Limb (tissue), 2 donors: Measurements from ENCODE around the gene JAKMIP1.
A peak's percentile ranks its signal among the peaks of the same experiment; 100 is the strongest.

Experiments used
- DNase-seq, 2 donors: peaks; one replicate each; pipeline ENCODE4 v3.0.0-alpha.2; 2016; ENCODE audit errors: extremely low spot score in 2 of 2

Gene JAKMIP1

GRCh38 chr4:6095023-6095752 lies 105.2 kb downstream of the JAKMIP1 start:
- no peak for DNase-seq

DNA sequence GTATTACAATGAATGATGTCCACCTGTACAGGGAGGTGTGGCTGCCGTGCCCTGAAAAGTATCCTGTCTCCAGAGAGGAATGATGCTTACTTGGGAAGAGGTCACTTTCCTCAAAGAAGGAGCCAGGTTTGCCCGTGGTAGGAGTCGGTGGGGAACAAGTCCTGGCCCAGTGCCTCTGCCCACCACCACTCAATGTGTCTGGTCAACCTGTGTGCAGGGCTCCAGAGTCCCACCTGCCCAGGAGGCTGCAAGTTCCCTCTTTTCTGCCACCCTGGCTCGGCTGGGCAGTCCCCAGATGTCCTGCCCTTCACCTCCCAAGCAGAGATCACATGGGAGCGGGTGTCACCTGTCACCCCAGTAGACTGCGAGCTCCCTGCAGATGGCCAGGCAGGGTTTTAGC lies 106.7 kb downstream of the JAKMIP1 start:
- no peak for DNase-seq

- no peak for DNase-seq
These were observed 107.4 kb downstream of the JAKMIP1 start for GRCh38 chr4:6092971-6093370.

GRCh38 chr4:6092131-6092530 lies 108.2 kb downstream of the JAKMIP1 start:
- DNase-seq: no peak

DNA sequence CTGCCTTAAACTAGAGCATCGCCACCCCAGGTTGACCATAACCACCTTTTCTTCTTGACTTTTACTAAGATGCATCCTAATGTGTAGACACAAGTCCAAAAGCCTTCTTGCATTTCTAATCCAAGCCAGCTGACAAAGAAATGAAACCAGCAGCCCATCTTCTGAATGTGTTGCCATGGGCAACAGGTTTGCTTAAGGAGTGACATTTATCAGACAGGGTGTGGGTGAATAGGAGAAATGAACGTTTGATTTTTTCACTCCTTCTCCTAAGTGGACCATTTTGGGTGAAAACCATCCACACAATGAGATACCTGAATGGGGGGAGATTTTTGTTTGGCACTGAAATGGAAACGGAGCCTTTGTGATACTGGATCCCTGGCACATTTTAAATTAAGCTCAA lies 109.4 kb downstream of the JAKMIP1 start:
- no peak for DNase-seq

GRCh38 chr4:6088950-6089349 lies 111.4 kb downstream of the JAKMIP1 start:
- DNase-seq: no peak

GRCh38 chr4:6087669-6088341 lies 112.5 kb downstream of the JAKMIP1 start:
- peak; percentile 16 to 52 for DNase-seq

DNA sequence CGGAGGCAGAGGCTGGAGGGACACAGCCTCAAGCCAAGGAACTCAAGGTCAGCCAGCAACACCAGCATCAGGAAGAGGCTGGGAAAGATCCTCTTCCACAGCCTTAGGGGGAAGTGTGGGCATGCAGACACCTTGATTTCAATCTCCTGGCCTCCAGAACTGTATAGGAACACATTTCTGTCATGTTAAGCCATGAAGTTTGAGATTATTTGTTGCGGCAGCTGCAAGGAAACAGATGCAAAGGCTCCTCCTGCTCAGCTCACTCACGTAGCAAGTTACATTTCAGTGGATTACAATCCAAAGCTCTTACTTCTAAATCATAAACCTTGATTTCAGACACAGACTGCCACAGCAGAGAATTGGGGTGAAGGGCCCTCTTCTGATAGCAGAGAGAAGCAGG lies 113.5 kb downstream of the JAKMIP1 start:
- DNase-seq: no peak

DNA sequence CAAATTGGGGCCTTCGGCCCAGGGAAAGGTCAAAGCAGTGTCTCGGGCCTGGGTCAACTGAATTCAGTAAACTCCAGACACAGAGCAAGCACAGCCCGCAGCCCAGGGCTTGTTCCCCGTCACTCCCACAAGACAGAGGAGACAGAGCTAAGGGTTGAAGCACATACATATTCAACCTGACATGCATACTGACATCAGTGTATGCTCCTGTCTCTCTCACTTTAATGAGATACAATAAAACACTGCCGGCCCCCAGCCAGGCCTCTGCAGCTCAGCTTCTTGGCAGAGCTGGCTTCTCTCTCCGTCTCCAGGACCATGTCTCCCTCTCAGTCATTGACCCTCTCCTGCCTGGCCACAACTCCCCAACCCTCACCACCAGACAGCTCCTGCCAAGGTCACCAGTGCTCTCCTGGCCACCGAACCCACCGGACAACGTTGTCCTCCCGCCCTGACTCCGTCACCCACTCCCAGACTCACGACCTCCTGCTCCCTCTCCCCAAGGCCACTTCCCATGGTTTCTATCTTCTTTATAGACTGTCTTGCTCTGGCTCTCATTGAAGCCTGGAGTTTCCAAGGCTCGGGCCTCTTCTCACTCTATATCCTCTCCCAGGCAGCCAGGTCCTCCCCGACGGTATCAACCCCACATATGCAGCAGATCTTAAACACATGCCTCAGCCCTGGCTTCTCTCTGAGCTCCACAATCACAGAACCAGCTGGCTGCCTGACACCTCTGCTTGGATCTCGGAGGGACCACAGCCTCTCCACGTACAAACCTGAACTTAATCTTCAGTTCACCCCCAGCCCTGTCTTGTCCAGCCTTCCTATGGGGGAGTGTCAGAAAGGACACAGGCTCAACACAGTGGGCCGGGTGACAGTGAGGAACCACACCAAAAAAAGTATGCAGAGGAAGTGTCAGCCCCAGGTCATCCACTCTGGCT lies 114.4 kb downstream of the JAKMIP1 start:
- no peak for DNase-seq

GRCh38 chr4:6085028-6085690 lies 115.2 kb downstream of the JAKMIP1 start:
- DNase-seq: no peak

GRCh38 chr4:6079965-6080364 lies 120.4 kb downstream of the JAKMIP1 start:
- no peak for DNase-seq

DNA sequence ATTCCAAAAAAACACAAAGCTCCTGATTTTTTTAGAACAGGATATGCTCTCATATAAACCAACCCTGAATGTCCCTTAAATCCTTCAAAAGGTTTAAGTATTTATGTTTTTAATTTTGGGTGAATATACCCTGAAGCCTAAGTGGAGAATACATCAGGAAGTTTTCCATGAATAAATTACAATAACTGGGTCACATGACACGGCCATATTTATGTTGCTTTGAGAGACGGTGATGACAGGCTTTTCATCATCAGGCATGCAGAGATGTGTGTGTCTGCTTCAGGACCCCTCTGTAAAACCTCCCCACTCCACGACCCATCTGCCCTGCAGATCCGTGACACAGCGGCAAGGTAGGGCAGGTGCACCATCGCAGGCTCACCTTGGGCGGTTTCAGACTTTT lies 121.8 kb downstream of the JAKMIP1 start:
- DNase-seq: no peak

- DNase-seq: no peak
These were observed 124.0 kb downstream of the JAKMIP1 start for GRCh38 chr4:6076391-6076790.

- DNase-seq: no peak
These were observed 125.6 kb downstream of the JAKMIP1 start for GRCh38 chr4:6074758-6075157.

- no peak for DNase-seq
These were observed 128.2 kb downstream of the JAKMIP1 start for GRCh38 chr4:6071959-6072720.

GRCh38 chr4:6071191-6071958 lies 129.0 kb downstream of the JAKMIP1 start:
- no peak for DNase-seq

GRCh38 chr4:6069845-6070709 lies 130.3 kb downstream of the JAKMIP1 start:
- no peak for DNase-seq

DNA sequence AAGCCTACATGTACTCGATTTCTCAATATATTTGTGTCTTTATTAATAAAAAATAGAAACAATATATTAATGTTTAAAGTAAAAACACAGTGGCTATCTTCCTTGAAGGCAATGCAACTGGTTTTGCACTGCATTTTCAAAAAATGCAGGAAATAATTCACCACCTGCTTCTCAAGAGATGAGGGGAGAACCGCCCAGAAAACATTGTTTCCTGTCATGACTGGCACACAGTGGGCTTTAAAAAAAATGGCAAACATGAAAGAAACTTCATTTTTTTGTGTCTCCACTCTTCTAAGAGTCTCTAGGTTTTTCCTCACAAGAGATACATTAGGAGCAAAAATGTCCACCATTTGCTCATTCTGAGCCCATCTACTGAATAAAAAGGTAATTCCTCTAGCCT lies 131.4 kb downstream of the JAKMIP1 start:
- no peak for DNase-seq

DNA sequence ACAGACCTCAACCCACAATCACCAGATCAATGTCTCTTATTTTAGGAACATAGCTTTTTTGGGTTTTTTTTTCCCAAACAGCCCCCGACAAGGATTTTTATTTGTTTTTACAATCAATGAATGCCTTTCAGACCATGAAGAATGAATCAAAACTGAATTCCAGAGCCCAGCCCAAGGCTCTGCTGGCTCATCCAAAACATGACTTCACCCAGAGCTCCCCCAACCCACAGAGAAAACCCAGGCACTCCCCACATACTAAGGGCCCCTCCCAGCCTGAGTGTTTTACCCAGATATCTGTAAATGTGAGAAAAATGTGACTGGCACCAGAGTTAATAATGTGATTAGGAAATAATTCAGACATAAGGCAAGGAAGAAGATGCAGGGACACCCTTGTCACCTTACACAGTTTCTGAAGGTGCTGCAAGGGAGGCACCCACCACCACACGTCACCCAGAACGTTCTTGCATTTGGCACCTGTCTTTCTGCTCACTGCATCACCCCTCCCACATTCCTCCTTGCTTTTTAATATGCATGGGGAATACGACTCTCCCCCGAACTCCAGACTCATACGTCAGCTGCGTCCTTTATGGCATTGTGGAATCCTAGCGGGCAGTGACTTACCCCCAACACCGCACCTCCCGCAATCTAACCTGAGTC lies 134.3 kb downstream of the JAKMIP1 start:
- no peak for DNase-seq
